Measurements from ENCODE around the gene CNGA2.
A peak's percentile ranks its signal among the peaks of the same experiment; 100 is the strongest.

CNGA2 gene

GRCh38 chrX:151702026-151702714 is 32.4 kb upstream of the CNGA2 start:
- H3K27me3 Mint-ChIP-seq = peaks cover 2% of the 10 kb centered on the region
- ATAC-seq (no peak), DNase-seq (no peak)
- H3K36me3 Mint-ChIP-seq (ENCODE audit: low read depth) = no peaks in the 10 kb centered on the region
- H3K4me3 Mint-ChIP-seq = no peak overlapping the region
- H3K9me3 Mint-ChIP-seq = no peaks in the 10 kb centered on the region
- no peak overlapping the region for H3K27ac Mint-ChIP-seq
- no peaks in the 10 kb centered on the region for H3K4me1 Mint-ChIP-seq

GRCh38 chrX:151702741-151703340 is 31.7 kb upstream of the CNGA2 start:
- H3K27me3 Mint-ChIP-seq = peaks cover 2% of the 10 kb centered on the region
- no peaks in the 10 kb centered on the region for H3K4me1 Mint-ChIP-seq
- no peaks in the 10 kb centered on the region for H3K9me3 Mint-ChIP-seq
- ATAC-seq = no peak
- no peak overlapping the region for H3K4me3 Mint-ChIP-seq
- H3K36me3 Mint-ChIP-seq (ENCODE audit: low read depth) = no peaks in the 10 kb centered on the region
- H3K27ac Mint-ChIP-seq = no peak overlapping the region
- no peak for DNase-seq

GRCh38 chrX:151703487-151703886 is 31.1 kb upstream of the CNGA2 start:
- no peak overlapping the region for H3K4me3 Mint-ChIP-seq
- no peaks in the 10 kb centered on the region for H3K36me3 Mint-ChIP-seq (ENCODE audit: low read depth)
- H3K27me3 Mint-ChIP-seq = peaks cover 2% of the 10 kb centered on the region
- H3K9me3 Mint-ChIP-seq = no peaks in the 10 kb centered on the region
- DNase-seq (no peak), ATAC-seq (no peak)
- H3K27ac Mint-ChIP-seq = no peak overlapping the region
- H3K4me1 Mint-ChIP-seq = no peaks in the 10 kb centered on the region

GRCh38 chrX:151704041-151704663 is 30.4 kb upstream of the CNGA2 start:
- ATAC-seq = no peak
- no peaks in the 10 kb centered on the region for H3K9me3 Mint-ChIP-seq
- no peaks in the 10 kb centered on the region for H3K36me3 Mint-ChIP-seq (ENCODE audit: low read depth)

GRCh38 chrX:151708821-151709220 is 25.7 kb upstream of the CNGA2 start:
- DNase-seq = no peak
- Mint-ChIP-seq H3K4me1 (no peaks in the 10 kb centered on the region), H3K27me3 (peaks cover 2% of the 10 kb centered on the region)

More at GRCh38 chrX:151704041-151704663, 30.4 kb upstream of the CNGA2 start:
- Mint-ChIP-seq H3K27me3 (peaks cover 2% of the 10 kb centered on the region), H3K4me1 (no peaks in the 10 kb centered on the region), H3K4me3 (no peak overlapping the region), H3K27ac (no peak overlapping the region)
- no peak for DNase-seq

GRCh38 chrX:151710457-151710856 is 24.1 kb upstream of the CNGA2 start:
- DNase-seq (no peak), ATAC-seq (no peak)
- Mint-ChIP-seq H3K27ac (no peak overlapping the region), H3K27me3 (peaks cover 2% of the 10 kb centered on the region), H3K4me3 (no peak overlapping the region), H3K9me3 (no peaks in the 10 kb centered on the region), H3K4me1 (no peaks in the 10 kb centered on the region), H3K36me3 (ENCODE audit: low read depth) (no peaks in the 10 kb centered on the region)

More at GRCh38 chrX:151708821-151709220, 25.7 kb upstream of the CNGA2 start:
- H3K9me3 Mint-ChIP-seq = no peaks in the 10 kb centered on the region
- H3K4me3 Mint-ChIP-seq = no peak overlapping the region
- no peak overlapping the region for H3K27ac Mint-ChIP-seq
- ATAC-seq = no peak
- no peaks in the 10 kb centered on the region for H3K36me3 Mint-ChIP-seq (ENCODE audit: low read depth)

- H3K4me3 Mint-ChIP-seq = no peak overlapping the region
- no peaks in the 10 kb centered on the region for H3K4me1 Mint-ChIP-seq
- H3K27ac Mint-ChIP-seq = no peak overlapping the region
- no peaks in the 10 kb centered on the region for H3K36me3 Mint-ChIP-seq (ENCODE audit: low read depth)
- ATAC-seq (no peak), DNase-seq (no peak)
- H3K9me3 Mint-ChIP-seq = no peaks in the 10 kb centered on the region
- peaks cover 2% of the 10 kb centered on the region for H3K27me3 Mint-ChIP-seq
Measured at GRCh38 chrX:151711154-151711553, 23.4 kb upstream of the CNGA2 start.

- Mint-ChIP-seq H3K36me3 (ENCODE audit: low read depth) (no peaks in the 10 kb centered on the region), H3K9me3 (no peaks in the 10 kb centered on the region), H3K27me3 (peaks cover 2% of the 10 kb centered on the region), H3K4me3 (no peak overlapping the region), H3K4me1 (no peaks in the 10 kb centered on the region), H3K27ac (no peak overlapping the region)
- DNase-seq = no peak
- ATAC-seq = no peak
Measured at GRCh38 chrX:151711787-151712186, 22.8 kb upstream of the CNGA2 start.

GRCh38 chrX:151712253-151712652 is 22.3 kb upstream of the CNGA2 start:
- peaks cover 2% of the 10 kb centered on the region for H3K27me3 Mint-ChIP-seq
- no peak overlapping the region for H3K27ac Mint-ChIP-seq
- no peak overlapping the region for H3K4me3 Mint-ChIP-seq
- no peaks in the 10 kb centered on the region for H3K36me3 Mint-ChIP-seq (ENCODE audit: low read depth)
- no peak for ATAC-seq
- no peaks in the 10 kb centered on the region for H3K9me3 Mint-ChIP-seq
- no peaks in the 10 kb centered on the region for H3K4me1 Mint-ChIP-seq
- DNase-seq = no peak

GRCh38 chrX:151713849-151714248 is 20.7 kb upstream of the CNGA2 start:
- H3K36me3 Mint-ChIP-seq (ENCODE audit: low read depth) = no peaks in the 10 kb centered on the region
- DNase-seq (peak; percentile 7), ATAC-seq (no peak)
- H3K4me3 Mint-ChIP-seq = no peak overlapping the region
- no peak overlapping the region for H3K27ac Mint-ChIP-seq
- H3K9me3 Mint-ChIP-seq = no peaks in the 10 kb centered on the region
- H3K4me1 Mint-ChIP-seq = no peaks in the 10 kb centered on the region
- no peaks in the 10 kb centered on the region for H3K27me3 Mint-ChIP-seq

GRCh38 chrX:151714362-151714761 is 20.2 kb upstream of the CNGA2 start:
- Mint-ChIP-seq H3K27ac (no peak overlapping the region), H3K9me3 (no peaks in the 10 kb centered on the region), H3K4me3 (no peak overlapping the region), H3K27me3 (no peaks in the 10 kb centered on the region), H3K4me1 (no peaks in the 10 kb centered on the region), H3K36me3 (ENCODE audit: low read depth) (no peaks in the 10 kb centered on the region)
- ATAC-seq (no peak), DNase-seq (no peak)

GRCh38 chrX:151715752-151716151 is 18.8 kb upstream of the CNGA2 start, which contains the start of gene FATE1:
Gene FATE1, plus strand, starts transcription at chrX:151716035. Its CDS starts 85 bp downstream, at chrX:151716120.
- no peaks in the 10 kb centered on the region for H3K27me3 Mint-ChIP-seq
- no peak within 1 kb of the TSS for H3K27ac Mint-ChIP-seq
- H3K4me1 Mint-ChIP-seq = no peaks in the 10 kb centered on the region
- H3K4me3 Mint-ChIP-seq = no peak within 1 kb of the TSS
- no peaks in the 10 kb centered on the region for H3K36me3 Mint-ChIP-seq (ENCODE audit: low read depth)
- ATAC-seq (no peak), DNase-seq (no peak)
- no peaks in the 10 kb centered on the region for H3K9me3 Mint-ChIP-seq

- no peak overlapping the region for H3K27ac Mint-ChIP-seq
- ATAC-seq (no peak), DNase-seq (peak; percentile 2)
- no peaks in the 10 kb centered on the region for H3K27me3 Mint-ChIP-seq
- no peaks in the 10 kb centered on the region for H3K4me1 Mint-ChIP-seq
- no peaks in the 10 kb centered on the region for H3K36me3 Mint-ChIP-seq (ENCODE audit: low read depth)
- H3K9me3 Mint-ChIP-seq = no peaks in the 10 kb centered on the region
- no peak overlapping the region for H3K4me3 Mint-ChIP-seq
Measured at GRCh38 chrX:151722241-151722846, 12.2 kb upstream of the CNGA2 start.

GRCh38 chrX:151723156-151723760 is 11.3 kb upstream of the CNGA2 start:
- no peak for DNase-seq
- no peak for ATAC-seq
- no peak overlapping the region for H3K27ac Mint-ChIP-seq
- H3K4me3 Mint-ChIP-seq = no peak overlapping the region
- H3K9me3 Mint-ChIP-seq = no peaks in the 10 kb centered on the region
- no peaks in the 10 kb centered on the region for H3K36me3 Mint-ChIP-seq (ENCODE audit: low read depth)
- no peaks in the 10 kb centered on the region for H3K4me1 Mint-ChIP-seq
- no peaks in the 10 kb centered on the region for H3K27me3 Mint-ChIP-seq

Measured in activated naive CD8-positive, alpha-beta T cell treated with anti-CD3 and anti-CD28 coated beads, Interleukin-2, amount 50 U/mL, for 24 hours (primary cell).